ENCODE measurements around the gene RELN. TPM values are rescaled to one million over a fixed set of nuclear protein-coding genes. Genes with fewer than 3 reads are reported as not detected.

The RELN gene
- total and polyA plus RNA-seq, 10 of the 15 experiments (the other 5 are each of a cell fraction or from before 2014, with no cell fraction given): 0.11 to 0.21 TPM; not detected in 8

GRCh38 chr7:103704701-103705100 is 284.8 kb downstream of the RELN start:
- no TSS peak for BruUV-seq (replicated peaks)
- no peak overlapping the region for H3K27ac ChIP-seq (ENCODE audit: control insufficient read depth, insufficient read depth)
- H2AFZ ChIP-seq (ENCODE audit: control insufficient read depth, low read depth, low read length): no peak overlapping the region
- H3K4me1 ChIP-seq (ENCODE audit: control insufficient read depth, insufficient read depth, low read length): no peaks in the 10 kb centered on the region
- H3K36me3 ChIP-seq (ENCODE audit: control insufficient read depth in 2 of 2, insufficient read depth in 2 of 2, low read length in 1 of 2): no peaks in the 10 kb centered on the region
- H3K9ac ChIP-seq (ENCODE audit: control insufficient read depth, insufficient read depth, low read length): no peak overlapping the region
- no peak for DNase-seq (ENCODE audit: low read depth, low spot score)
- in situ Hi-C loops (cut with MboI): no loop called here
- intact Hi-C loops (cut with micrococcal nuclease; ENCODE audit: unreplicated experiment): no loop called here
- ChIA-PET CTCF (no interaction called here), POLR2A (no interaction called here), RAD21 (ENCODE audit: unreplicated experiment) (no interaction called here), SMC1A (ENCODE audit: uncharacterized antibody, unreplicated experiment) (no interaction called here)
- H3K4me3 ChIP-seq: no peak overlapping the region
- H3K9me3 ChIP-seq (replicated peaks; ENCODE audit: control insufficient read depth, insufficient read depth, low read length): no peaks in the 10 kb centered on the region
- TF ChIP-seq IKZF2 (IDR thresholded peaks at IDR 0.05) (no peak), NBN (IDR thresholded peaks at IDR 0.05) (no peak), ASH2L (IDR thresholded peaks at IDR 0.05; ENCODE audit: borderline replicate concordance, low read depth) (no peak), NFXL1 (IDR thresholded peaks at IDR 0.05; ENCODE audit: borderline replicate concordance) (no peak), NRF1 (conservative IDR thresholded peaks at IDR 0.05; ENCODE audit: low read depth, low read length) (no peak), BACH1 (IDR thresholded peaks at IDR 0.05; ENCODE audit: borderline replicate concordance) (no peak), GATAD2B (conservative IDR thresholded peaks at IDR 0.05; ENCODE audit: low read depth) (no peak), ZBTB11 (CRISPR knock-in tag; IDR thresholded peaks at IDR 0.05) (no peak), YY1 (IDR thresholded peaks at IDR 0.05; ENCODE audit: low read depth, low read length) (no peak), SUPT20H (IDR thresholded peaks at IDR 0.05; ENCODE audit: borderline replicate concordance, control insufficient read depth, low read depth, low read length) (no peak), TBL1XR1 (IDR thresholded peaks at IDR 0.05; ENCODE audit: low read depth, low read length) (no peak), ATF3 (IDR thresholded peaks at IDR 0.05; ENCODE audit: borderline replicate concordance, extremely low read depth, low read depth, low read length) (no peak)
- no peaks in the 10 kb centered on the region for H3K27me3 ChIP-seq (replicated peaks in 1 of 2; ENCODE audit: control insufficient read depth in 2 of 2, insufficient read depth in 2 of 2, low read length in 1 of 2)
- no peaks in the 10 kb centered on the region for H3K79me2 ChIP-seq (ENCODE audit: control insufficient read depth, insufficient read depth, low read length)
- H3K4me2 ChIP-seq (ENCODE audit: control insufficient read depth, insufficient read depth): no peak overlapping the region
- no peaks in the 10 kb centered on the region for H4K20me1 ChIP-seq (ENCODE audit: control insufficient read depth, insufficient read depth)
- ATAC-seq: no peak
- FAIRE-seq: no peak
- WGBS (ENCODE audit: insufficient coverage, insufficient replicate concordance, low lambda C conversion rate, missing lambda C conversion rate): 0% methylated on average over 1 of the region's 1 CpG

Measured in GM12878 (cell line).